ENCODE measurements around the gene PEPD. TPM values are rescaled to one million over a fixed set of nuclear protein-coding genes. Genes with fewer than 3 reads are reported as not detected.

PEPD gene
- polyA plus RNA-seq, 1 donor from 2014 or later, result 43.9 TPM

- Histone ChIP-seq H3K36me3 (ENCODE audit: insufficient read depth, low read length) (peaks cover 6% of the 10 kb centered on the region), H3K27ac (ENCODE audit: low read length) (no peak overlapping the region), H3K9ac (ENCODE audit: low read length) (no peak overlapping the region), H3K4me3 (ENCODE audit: low read length) (no peak overlapping the region), H3K9me2 (ENCODE audit: insufficient read depth, low read length) (no peaks in the 10 kb centered on the region), H3K4me2 (ENCODE audit: low read length) (no peak overlapping the region), H3K27me3 (ENCODE audit: insufficient read depth, low read depth, low read length) (no peaks in the 10 kb centered on the region), H3F3A (ENCODE audit: insufficient read depth, low read length, poor library complexity, severe bottlenecking) (no peaks in the 10 kb centered on the region), H3K79me2 (replicated peaks; ENCODE audit: insufficient read depth, low read length) (peaks cover 39% of the 10 kb centered on the region), H4K20me1 (ENCODE audit: insufficient read depth) (peaks cover 4% of the 10 kb centered on the region), H3K9me3 (ENCODE audit: low read length) (no peaks in the 10 kb centered on the region), H2AFZ (ENCODE audit: low read depth, low read length) (no peak overlapping the region)
- no peak for TF ChIP-seq SMC3 (conservative IDR thresholded peaks at IDR 0.05; ENCODE audit: poor library complexity)
- no peak for TF ChIP-seq RAD21 (conservative IDR thresholded peaks at IDR 0.05)
- TF ChIP-seq EZH2 (IDR thresholded peaks at IDR 0.05; ENCODE audit: borderline replicate concordance, insufficient read depth, low read length, poor library complexity, severe bottlenecking), result no peak
- no peak for TF ChIP-seq EP300 (conservative IDR thresholded peaks at IDR 0.05; ENCODE audit: poor library complexity, severe bottlenecking)
- no peak for TF ChIP-seq POLR2AphosphoS5 (IDR thresholded peaks at IDR 0.05)
- no peak for TF ChIP-seq MXI1 (conservative IDR thresholded peaks at IDR 0.05; ENCODE audit: poor library complexity, severe bottlenecking)
- TF ChIP-seq TAF1 (IDR thresholded peaks at IDR 0.05; ENCODE audit: low read depth), result no peak
- no peak for TF ChIP-seq CTCF (IDR thresholded peaks at IDR 0.05; ENCODE audit: poor library complexity, severe bottlenecking)
- TF ChIP-seq REST (IDR thresholded peaks at IDR 0.05; ENCODE audit: borderline replicate concordance), result no peak
Observed at GRCh38 chr19:33383720-33384292, 137.8 kb downstream of the PEPD start.

GRCh38 chr19:33382982-33383381 is 138.6 kb downstream of the PEPD start:
- no peak overlapping the region for H3K4me2 ChIP-seq (ENCODE audit: low read length)
- H3K27ac ChIP-seq (ENCODE audit: low read length), result no peak overlapping the region
- H3K27me3 ChIP-seq (ENCODE audit: insufficient read depth, low read depth, low read length), result no peaks in the 10 kb centered on the region
- no peak for TF ChIP-seq EP300 (conservative IDR thresholded peaks at IDR 0.05; ENCODE audit: poor library complexity, severe bottlenecking)
- no peak for TF ChIP-seq EZH2 (IDR thresholded peaks at IDR 0.05; ENCODE audit: borderline replicate concordance, insufficient read depth, low read length, poor library complexity, severe bottlenecking)
- TF ChIP-seq POLR2AphosphoS5 (IDR thresholded peaks at IDR 0.05), result no peak
- TF ChIP-seq TAF1 (IDR thresholded peaks at IDR 0.05; ENCODE audit: low read depth), result no peak
- TF ChIP-seq MXI1 (conservative IDR thresholded peaks at IDR 0.05; ENCODE audit: poor library complexity, severe bottlenecking), result no peak
- no peak for TF ChIP-seq SMC3 (conservative IDR thresholded peaks at IDR 0.05; ENCODE audit: poor library complexity)
- TF ChIP-seq RAD21 (conservative IDR thresholded peaks at IDR 0.05), result no peak
- TF ChIP-seq REST (IDR thresholded peaks at IDR 0.05; ENCODE audit: borderline replicate concordance), result no peak
- no peak for TF ChIP-seq CTCF (IDR thresholded peaks at IDR 0.05; ENCODE audit: poor library complexity, severe bottlenecking)
- H3K4me3 ChIP-seq (ENCODE audit: low read length), result no peak overlapping the region
- peaks cover 47% of the 10 kb centered on the region for H3K79me2 ChIP-seq (replicated peaks; ENCODE audit: insufficient read depth, low read length)
- peaks cover 6% of the 10 kb centered on the region for H3K36me3 ChIP-seq (ENCODE audit: insufficient read depth, low read length)
- H3F3A ChIP-seq (ENCODE audit: insufficient read depth, low read length, poor library complexity, severe bottlenecking), result no peaks in the 10 kb centered on the region
- H2AFZ ChIP-seq (ENCODE audit: low read depth, low read length), result no peak overlapping the region
- H3K9me2 ChIP-seq (ENCODE audit: insufficient read depth, low read length), result no peaks in the 10 kb centered on the region
- no peaks in the 10 kb centered on the region for H3K9me3 ChIP-seq (ENCODE audit: low read length)
- no peak overlapping the region for H3K9ac ChIP-seq (ENCODE audit: low read length)
- H4K20me1 ChIP-seq (ENCODE audit: insufficient read depth), result peaks cover 4% of the 10 kb centered on the region
